Endothelial cell (in vitro differentiated cells): ENCODE data around the gene GEN1. TPM values are rescaled to one million over a fixed set of nuclear protein-coding genes. Genes with fewer than 3 reads are reported as not detected.

ENCODE experiments used
- DNase-seq: peaks from one replicate; pipeline ENCODE4 v3.0.0; 2021; ENCODE audit warnings: low spot score
- H3K27ac Mint-ChIP-seq: one replicate; pipeline ENCODE4 v1.8.0; 2021; ENCODE audit warnings: mixed read lengths, inconsistent platforms; ENCODE audit not compliant: unreplicated experiment
- H3K27me3 Mint-ChIP-seq: one replicate; pipeline ENCODE4 v1.8.0; 2021; ENCODE audit warnings: mild to moderate bottlenecking, moderate library complexity, mixed read lengths, inconsistent platforms; ENCODE audit not compliant: unreplicated experiment
- H3K36me3 Mint-ChIP-seq: one replicate; pipeline ENCODE4 v1.8.0; 2021; ENCODE audit warnings: mild to moderate bottlenecking, low read depth, mixed read lengths, inconsistent platforms; ENCODE audit not compliant: unreplicated experiment
- H3K4me1 Mint-ChIP-seq: one replicate; pipeline ENCODE4 v1.8.0; 2021; ENCODE audit warnings: mild to moderate bottlenecking, mixed read lengths, inconsistent platforms; ENCODE audit not compliant: unreplicated experiment
- H3K4me3 Mint-ChIP-seq: one replicate; pipeline ENCODE4 v1.8.0; 2021; ENCODE audit warnings: mild to moderate bottlenecking, mixed read lengths, inconsistent platforms; ENCODE audit not compliant: unreplicated experiment
- H3K9me3 Mint-ChIP-seq: one replicate; pipeline ENCODE4 v1.8.0; 2021; ENCODE audit warnings: mixed read lengths, inconsistent platforms; ENCODE audit not compliant: unreplicated experiment
- total RNA-seq: library from RNA; stranded (reverse); fragmentation: NEBNext Ultra II Directional; extraction: Animal tissue kit (Norgen Biotek cat#: 25700); gene quantifications from one replicate; pipeline ENCODE4 v1.2.1, GENCODE V29; 2021; ENCODE audit not compliant: unreplicated experiment
- TF ChIP-seq, protein P1 (sequence below): fragments of 200-600 bp; sonication (generic); IDR thresholded peaks from one replicate; pipeline ENCODE4 v1.5.0; 2021; ENCODE audit warnings: antibody characterized with exemption; ENCODE audit not compliant: unreplicated experiment

GEN1 gene
- total RNA-seq, 1 donor from 2014 or later: 12.3 TPM

DNA sequence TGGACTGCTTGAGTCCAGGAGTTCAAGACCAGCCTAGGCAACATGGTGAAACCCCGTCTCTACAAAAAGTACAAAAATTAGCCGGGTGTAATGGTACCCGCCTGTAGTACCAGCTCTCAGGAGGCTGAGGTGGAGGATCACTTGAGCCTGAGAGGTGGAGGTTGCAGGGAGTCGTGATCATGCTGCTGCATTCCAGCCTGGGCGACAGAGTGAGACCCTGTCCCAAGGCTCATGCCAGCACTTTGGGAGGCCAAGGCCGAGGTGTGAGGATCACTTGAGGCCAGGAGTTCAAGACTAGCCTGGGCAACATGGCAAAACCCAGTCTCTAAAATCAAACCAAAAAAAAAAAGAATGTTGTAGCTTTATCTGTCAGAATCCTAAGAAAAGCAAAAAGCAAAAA is 25.7 kb upstream of the GEN1 start:
- Mint-ChIP-seq H3K4me3 (peak overlapping the region; percentile 38), H3K36me3 (peaks cover 13% of the 10 kb centered on the region), H3K27ac (no peak overlapping the region), H3K4me1 (no peaks in the 10 kb centered on the region), H3K27me3 (no peaks in the 10 kb centered on the region), H3K9me3 (no peaks in the 10 kb centered on the region)
- TF ChIP-seq, protein P1, sequence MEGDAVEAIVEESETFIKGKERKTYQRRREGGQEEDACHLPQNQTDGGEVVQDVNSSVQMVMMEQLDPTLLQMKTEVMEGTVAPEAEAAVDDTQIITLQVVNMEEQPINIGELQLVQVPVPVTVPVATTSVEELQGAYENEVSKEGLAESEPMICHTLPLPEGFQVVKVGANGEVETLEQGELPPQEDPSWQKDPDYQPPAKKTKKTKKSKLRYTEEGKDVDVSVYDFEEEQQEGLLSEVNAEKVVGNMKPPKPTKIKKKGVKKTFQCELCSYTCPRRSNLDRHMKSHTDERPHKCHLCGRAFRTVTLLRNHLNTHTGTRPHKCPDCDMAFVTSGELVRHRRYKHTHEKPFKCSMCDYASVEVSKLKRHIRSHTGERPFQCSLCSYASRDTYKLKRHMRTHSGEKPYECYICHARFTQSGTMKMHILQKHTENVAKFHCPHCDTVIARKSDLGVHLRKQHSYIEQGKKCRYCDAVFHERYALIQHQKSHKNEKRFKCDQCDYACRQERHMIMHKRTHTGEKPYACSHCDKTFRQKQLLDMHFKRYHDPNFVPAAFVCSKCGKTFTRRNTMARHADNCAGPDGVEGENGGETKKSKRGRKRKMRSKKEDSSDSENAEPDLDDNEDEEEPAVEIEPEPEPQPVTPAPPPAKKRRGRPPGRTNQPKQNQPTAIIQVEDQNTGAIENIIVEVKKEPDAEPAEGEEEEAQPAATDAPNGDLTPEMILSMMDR: no peak
- DNase-seq: no peak

DNA sequence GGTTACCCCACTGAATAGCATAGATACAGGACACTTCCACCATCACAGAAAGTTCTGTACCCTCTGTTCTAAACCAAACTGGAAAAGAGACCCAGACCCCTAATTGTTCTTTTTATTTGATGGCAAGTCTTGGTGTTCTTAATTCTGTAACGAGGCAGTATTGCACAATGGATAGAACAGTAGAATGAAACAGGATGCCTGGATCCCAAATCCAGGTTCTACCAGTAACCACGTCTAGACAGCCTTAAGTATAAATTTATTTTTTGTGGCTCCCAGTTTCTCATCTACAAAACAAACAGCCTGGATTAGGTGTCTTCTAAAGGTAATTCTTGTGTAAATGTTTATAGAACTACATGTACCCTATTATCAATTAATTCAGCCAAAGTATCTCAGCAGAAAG is 24.1 kb upstream of the GEN1 start:
- no peak overlapping the region for H3K4me3 Mint-ChIP-seq
- no peaks in the 10 kb centered on the region for H3K27me3 Mint-ChIP-seq
- DNase-seq: no peak
- H3K36me3 Mint-ChIP-seq: peaks cover 13% of the 10 kb centered on the region
- H3K27ac Mint-ChIP-seq: no peak overlapping the region
- no peaks in the 10 kb centered on the region for H3K4me1 Mint-ChIP-seq
- TF ChIP-seq, protein P1: no peak
- H3K9me3 Mint-ChIP-seq: no peaks in the 10 kb centered on the region

DNA sequence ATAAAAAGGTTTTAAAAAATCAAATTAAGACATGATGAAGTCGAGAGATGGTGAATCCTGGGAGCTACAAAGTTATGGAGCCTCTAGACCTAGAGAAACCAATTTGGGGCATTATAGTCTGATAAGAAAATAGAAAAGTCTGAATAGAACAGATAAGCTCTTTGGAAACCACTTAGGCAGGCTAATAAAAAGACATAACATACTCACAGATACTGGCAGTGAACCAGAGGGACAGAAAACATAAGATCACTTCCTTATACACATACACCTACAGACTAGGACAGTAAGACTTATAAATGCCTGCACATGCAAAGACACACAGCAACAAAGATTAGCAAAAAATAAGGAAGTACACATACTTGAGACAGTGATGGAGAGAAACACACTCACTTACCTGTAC is 20.3 kb upstream of the GEN1 start:
- Mint-ChIP-seq H3K4me1 (peaks cover 5% of the 10 kb centered on the region), H3K9me3 (no peaks in the 10 kb centered on the region), H3K27ac (no peak overlapping the region), H3K4me3 (no peak overlapping the region), H3K27me3 (no peaks in the 10 kb centered on the region), H3K36me3 (peaks cover 18% of the 10 kb centered on the region)
- no peak for DNase-seq
- TF ChIP-seq, protein P1: no peak

DNA sequence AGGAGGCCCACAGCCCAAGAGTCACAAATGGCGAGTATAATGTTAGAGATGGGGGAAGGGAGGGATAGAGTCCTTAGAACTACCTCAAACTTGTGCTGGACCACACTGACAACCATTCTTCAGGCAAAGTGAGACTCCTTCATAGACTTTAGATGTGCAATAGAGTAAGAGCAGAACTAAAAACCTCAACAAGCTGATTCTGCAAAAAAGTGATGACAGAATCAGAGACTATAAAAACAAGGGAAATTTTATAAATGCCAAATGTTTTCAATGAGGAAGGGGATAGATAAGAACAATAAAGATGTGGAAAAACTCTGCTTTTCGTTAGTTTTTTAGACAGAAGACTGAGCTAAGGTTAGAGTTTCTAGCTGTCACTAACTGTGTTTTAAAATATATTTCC is 18.1 kb upstream of the GEN1 start:
- Mint-ChIP-seq H3K36me3 (peaks cover 26% of the 10 kb centered on the region), H3K4me1 (peaks cover 5% of the 10 kb centered on the region)

DNA sequence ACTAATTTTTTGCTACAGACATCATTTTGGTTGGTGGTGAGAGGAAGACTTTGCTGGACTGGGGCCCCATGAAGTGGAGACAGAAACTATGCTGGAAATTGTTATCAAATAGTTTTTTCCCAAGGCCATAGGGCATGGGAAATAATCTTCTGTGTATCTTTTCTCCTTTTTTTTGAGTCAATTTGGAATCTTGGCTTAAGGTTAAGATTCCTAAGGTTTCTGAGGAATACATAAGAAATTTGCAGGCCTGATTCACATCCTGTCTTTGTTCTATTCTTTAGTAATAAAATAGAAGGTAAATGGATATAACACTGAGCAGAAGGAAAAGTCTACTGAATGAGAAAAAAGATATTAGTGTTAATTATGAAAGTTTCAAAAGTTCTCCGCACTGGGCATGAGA is 16.9 kb upstream of the GEN1 start:
- H3K4me1 Mint-ChIP-seq: peaks cover 5% of the 10 kb centered on the region
- no peaks in the 10 kb centered on the region for H3K9me3 Mint-ChIP-seq
- TF ChIP-seq, protein P1: no peak
- DNase-seq: no peak
- H3K27me3 Mint-ChIP-seq: peaks cover 2% of the 10 kb centered on the region
- H3K36me3 Mint-ChIP-seq: peaks cover 23% of the 10 kb centered on the region
- peak overlapping the region; percentile 16 for H3K27ac Mint-ChIP-seq
- H3K4me3 Mint-ChIP-seq: no peak overlapping the region

More for the DNA sequence above, 18.1 kb upstream of the GEN1 start:
- Mint-ChIP-seq H3K9me3 (no peaks in the 10 kb centered on the region), H3K4me3 (no peak overlapping the region), H3K27ac (no peak overlapping the region), H3K27me3 (peaks cover 2% of the 10 kb centered on the region)
- TF ChIP-seq, protein P1: no peak
- DNase-seq: no peak
